Breast epithelium (tissue), 4 donors: ENCODE data around the gene TBXAS1. TPM values are rescaled to one million over a fixed set of nuclear protein-coding genes. Genes with fewer than 3 reads are reported as not detected.

ENCODE experiments used
- DNase-seq, 2 donors: peaks; one replicate each; pipeline ENCODE4 v3.0.0-alpha.2; 2019; ENCODE audit warnings: low spot score in 2 of 2
- H3K27ac ChIP-seq, 2 donors: fragments of 200-600 bp; sonication (generic) in 1 of 2; one replicate each; pipeline ENCODE4 v1.5.1; 2016 to 2019; ENCODE audit warnings: mild to moderate bottlenecking in 1 of 2
- H3K27me3 ChIP-seq, 2 donors: fragments of 200-600 bp; sonication (generic) in 1 of 2; one replicate each; pipeline versions ENCODE4 v1.5.1 to v1.6.0; 2017 to 2019; ENCODE audit warnings: control low read depth in 1 of 2, mild to moderate bottlenecking in 1 of 2
- H3K36me3 ChIP-seq: fragments of 200-600 bp; one replicate; pipeline ENCODE4 v1.5.1; 2019
- H3K4me1 ChIP-seq, 2 donors: fragments of 200-600 bp; sonication (generic); one replicate each; pipeline ENCODE4 v1.5.1; 2016 to 2019; ENCODE audit warnings: control low read depth in 1 of 2
- H3K4me3 ChIP-seq, 3 donors: fragments of 200-600 bp; sonication (generic); 1 replicate in 2 of 3; 2 replicates in 1 of 3; pipeline ENCODE4 v1.5.1; 2016 to 2019; ENCODE audit warnings: mild to moderate bottlenecking in 3 of 3, moderate library complexity in 2 of 3
- H3K9me3 ChIP-seq, 2 donors: fragments of 200-600 bp; sonication (generic) in 1 of 2; one replicate each; pipeline ENCODE4 v1.5.1; 2016 to 2019; ENCODE audit warnings: control low read depth in 1 of 2
- POLR2A ChIP-seq: fragments of 450-650 bp; IDR thresholded peaks from one replicate; pipeline ENCODE4 v1.6.1; 2016; ENCODE audit warnings: antibody characterized with exemption, mild to moderate bottlenecking, moderate library complexity
- POLR2AphosphoS5 ChIP-seq, 3 donors: sonication (generic); formaldehyde crosslinking; IDR thresholded peaks; one replicate each; pipeline ENCODE4 v1.6.1; 2017; ENCODE audit warnings: antibody characterized with exemption in 3 of 3
- intact Hi-C: fragments of 100-400 bp; cut with DNase I; formaldehyde crosslinking; loops from one replicate; pipeline ENCODE4 v1.15.1; 2023; ENCODE audit warnings: low total_unique reads
- total RNA-seq, 3 donors: library from RNA; depleted of rRNA; stranded (reverse); fragments of >200 nt; gene quantifications; one replicate each; pipeline ENCODE4 v1.1.0, GENCODE V29; 2016
- TF ChIP-seq, protein P1 (sequence below), 3 donors: fragments of 450-650 bp; IDR thresholded peaks; one replicate each; pipeline ENCODE4 v1.5.1; 2016 to 2017; ENCODE audit warnings: antibody characterized with exemption in 3 of 3, mild to moderate bottlenecking in 3 of 3, moderate library complexity in 3 of 3

Gene TBXAS1
- total RNA-seq, 3 donors from 2014 or later: 17.7 to 59.8 (median 17.9) TPM

- no peaks in the 10 kb centered on the region for H3K4me1 ChIP-seq
- intact Hi-C loops: no loop called here
- no peak for DNase-seq
- no peaks in the 10 kb centered on the region for H3K9me3 ChIP-seq
- H3K36me3 ChIP-seq: no peaks in the 10 kb centered on the region
- no peak overlapping the region for H3K4me3 ChIP-seq
- H3K27ac ChIP-seq: no peak overlapping the region
- no peaks in the 10 kb centered on the region for H3K27me3 ChIP-seq
- no peak for TF ChIP-seq POLR2A
Measured at GRCh38 chr7:139870380-139870779, 41.3 kb downstream of the TBXAS1 start.

DNA sequence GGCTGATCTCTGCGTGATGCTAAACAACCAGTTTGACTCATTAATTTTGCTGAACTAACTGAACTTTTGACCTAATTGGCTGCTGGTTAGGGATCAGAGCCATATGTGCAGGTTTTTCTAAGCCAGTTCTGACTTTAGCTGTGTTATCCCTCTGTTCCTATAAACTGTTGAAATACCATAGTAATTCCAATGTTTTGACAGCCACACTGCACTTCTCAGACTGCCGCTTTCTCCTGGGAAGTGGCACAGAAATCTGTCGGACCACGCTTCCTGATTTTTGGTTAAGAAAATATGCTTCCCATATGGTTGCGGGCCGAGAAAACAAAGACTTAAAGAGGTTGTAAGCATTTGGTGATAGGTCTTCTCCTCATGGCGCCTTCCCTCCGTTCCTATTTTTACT is 42.3 kb downstream of the TBXAS1 start:
- TF ChIP-seq POLR2AphosphoS5 (IDR thresholded peaks at IDR 0.05) (no peak), POLR2A (no peak)
- TF ChIP-seq, protein P1, sequence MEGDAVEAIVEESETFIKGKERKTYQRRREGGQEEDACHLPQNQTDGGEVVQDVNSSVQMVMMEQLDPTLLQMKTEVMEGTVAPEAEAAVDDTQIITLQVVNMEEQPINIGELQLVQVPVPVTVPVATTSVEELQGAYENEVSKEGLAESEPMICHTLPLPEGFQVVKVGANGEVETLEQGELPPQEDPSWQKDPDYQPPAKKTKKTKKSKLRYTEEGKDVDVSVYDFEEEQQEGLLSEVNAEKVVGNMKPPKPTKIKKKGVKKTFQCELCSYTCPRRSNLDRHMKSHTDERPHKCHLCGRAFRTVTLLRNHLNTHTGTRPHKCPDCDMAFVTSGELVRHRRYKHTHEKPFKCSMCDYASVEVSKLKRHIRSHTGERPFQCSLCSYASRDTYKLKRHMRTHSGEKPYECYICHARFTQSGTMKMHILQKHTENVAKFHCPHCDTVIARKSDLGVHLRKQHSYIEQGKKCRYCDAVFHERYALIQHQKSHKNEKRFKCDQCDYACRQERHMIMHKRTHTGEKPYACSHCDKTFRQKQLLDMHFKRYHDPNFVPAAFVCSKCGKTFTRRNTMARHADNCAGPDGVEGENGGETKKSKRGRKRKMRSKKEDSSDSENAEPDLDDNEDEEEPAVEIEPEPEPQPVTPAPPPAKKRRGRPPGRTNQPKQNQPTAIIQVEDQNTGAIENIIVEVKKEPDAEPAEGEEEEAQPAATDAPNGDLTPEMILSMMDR (IDR thresholded peaks at IDR 0.05): no peak
- no peak overlapping the region for H3K4me3 ChIP-seq
- no peaks in the 10 kb centered on the region for H3K27me3 ChIP-seq
- intact Hi-C loops: no loop called here
- DNase-seq: no peak
- H3K9me3 ChIP-seq: no peaks in the 10 kb centered on the region
- H3K27ac ChIP-seq: no peak overlapping the region
- H3K4me1 ChIP-seq: no peaks in the 10 kb centered on the region
- no peaks in the 10 kb centered on the region for H3K36me3 ChIP-seq

- Histone ChIP-seq H3K4me3 (no peak overlapping the region), H3K27me3 (no peaks in the 10 kb centered on the region), H3K27ac (no peak overlapping the region), H3K4me1 (no peaks in the 10 kb centered on the region), H3K36me3 (no peaks in the 10 kb centered on the region), H3K9me3 (no peaks in the 10 kb centered on the region)
- TF ChIP-seq POLR2A: no peak
- TF ChIP-seq POLR2AphosphoS5 (IDR thresholded peaks at IDR 0.05): no peak
- TF ChIP-seq, protein P1 (IDR thresholded peaks at IDR 0.05): no peak
- DNase-seq: no peak
- intact Hi-C loops: no loop called here
Measured at GRCh38 chr7:139871820-139872219, 42.8 kb downstream of the TBXAS1 start.

DNA sequence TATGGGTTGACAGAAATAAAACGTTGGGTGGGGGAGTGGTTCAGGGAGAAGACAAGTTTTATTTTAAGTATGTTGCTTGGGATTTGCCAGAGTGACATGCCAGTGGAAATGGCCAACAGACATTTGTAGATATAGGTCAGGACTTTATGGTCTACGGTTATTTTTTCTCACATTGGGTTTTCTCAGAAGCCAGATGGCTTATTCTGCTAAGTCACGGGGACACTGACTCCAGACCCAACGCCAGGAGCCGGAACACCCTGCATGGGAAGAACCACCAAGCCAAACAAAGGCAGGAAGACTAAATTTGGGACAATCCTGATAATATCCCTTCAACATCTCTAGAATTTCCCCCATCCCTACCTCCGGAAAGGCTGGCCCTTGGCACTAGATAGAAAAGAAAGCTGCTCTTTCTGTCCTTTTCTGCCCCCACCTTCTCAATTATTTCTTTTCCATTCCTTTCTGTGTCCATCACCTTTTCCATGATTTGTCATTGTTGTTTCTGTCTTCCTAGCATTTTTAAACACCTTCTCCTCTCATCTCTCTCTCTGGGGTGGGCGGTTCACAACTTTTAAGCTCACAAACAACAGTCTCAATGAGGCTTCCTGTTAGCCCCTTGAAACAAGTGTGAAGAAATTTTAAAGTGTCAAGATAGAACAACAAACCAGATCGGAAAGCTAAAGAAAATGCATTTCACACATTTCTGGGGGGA is 44.7 kb downstream of the TBXAS1 start:
- Histone ChIP-seq H3K36me3 (no peaks in the 10 kb centered on the region), H3K4me3 (no peak overlapping the region), H3K4me1 (no peaks in the 10 kb centered on the region), H3K27ac (no peak overlapping the region), H3K9me3 (no peaks in the 10 kb centered on the region), H3K27me3 (no peaks in the 10 kb centered on the region)
- no peak for TF ChIP-seq POLR2AphosphoS5 (IDR thresholded peaks at IDR 0.05)
- TF ChIP-seq, protein P1 (IDR thresholded peaks at IDR 0.05): no peak
- no peak for TF ChIP-seq POLR2A
- intact Hi-C loops: no loop called here
- no peak for DNase-seq

GRCh38 chr7:139874302-139874629 is 45.2 kb downstream of the TBXAS1 start:
- TF ChIP-seq POLR2AphosphoS5 (IDR thresholded peaks at IDR 0.05) (no peak), POLR2A (no peak)
- TF ChIP-seq, protein P1 (IDR thresholded peaks at IDR 0.05): no peak
- H3K27me3 ChIP-seq: no peaks in the 10 kb centered on the region
- intact Hi-C loops: no loop called here
- no peak overlapping the region for H3K4me3 ChIP-seq
- H3K36me3 ChIP-seq: no peaks in the 10 kb centered on the region
- no peak for DNase-seq
- H3K27ac ChIP-seq: no peak overlapping the region
- no peaks in the 10 kb centered on the region for H3K9me3 ChIP-seq
- no peaks in the 10 kb centered on the region for H3K4me1 ChIP-seq
